Measurements from ENCODE around the gene HEPACAM. TPM values are rescaled to one million over a fixed set of nuclear protein-coding genes. Genes with fewer than 3 reads are reported as not detected.

Gene HEPACAM
- total RNA-seq, 2 donors from 2014 or later, result not detected

DNA sequence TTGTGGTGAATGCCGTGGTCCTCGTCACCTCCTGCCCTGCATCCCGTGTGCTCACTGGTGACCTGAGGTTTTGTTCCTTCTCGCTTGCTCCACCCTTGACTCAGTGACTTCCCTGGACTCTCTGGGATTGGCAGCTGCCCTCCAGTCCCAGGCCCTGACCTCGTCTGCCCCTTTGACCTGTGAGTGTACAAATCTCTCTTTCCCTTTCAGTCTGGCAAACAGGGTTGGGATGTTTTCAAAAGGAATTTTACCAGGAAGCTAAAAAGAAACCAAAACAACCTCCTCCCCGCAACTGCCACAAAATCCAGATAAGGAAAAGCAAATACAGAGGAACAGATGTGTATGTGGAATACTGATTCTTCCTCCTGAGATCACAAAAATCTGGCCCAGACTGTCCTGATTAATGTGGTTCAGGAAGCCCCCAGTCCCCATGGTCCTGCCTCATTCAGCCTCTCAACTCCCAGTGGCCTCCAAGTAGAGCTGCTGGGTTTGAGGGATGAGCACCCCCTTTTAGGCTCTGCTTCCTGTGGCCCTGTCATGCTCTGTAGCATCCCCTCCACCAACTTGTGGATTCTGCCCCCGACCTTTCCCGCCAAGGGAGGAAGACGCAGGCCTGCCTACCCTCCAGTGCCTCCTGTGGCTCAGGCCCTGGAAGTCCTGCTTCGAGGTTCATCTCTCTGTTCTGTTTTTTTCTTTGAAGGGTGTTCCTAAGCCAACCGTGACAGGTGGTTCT lies 53.3 kb downstream of the HEPACAM start:
- H3K4me3 Mint-ChIP-seq, result no peak overlapping the region
- ATAC-seq (replicated peaks in 1 of 2), result no peak
- H3K9me3 Mint-ChIP-seq, result no peaks in the 10 kb centered on the region
- peaks cover 7% of the 10 kb centered on the region for H3K4me1 Mint-ChIP-seq (ENCODE audit: low read depth)
- H3K27me3 Mint-ChIP-seq (ENCODE audit: low read depth), result no peaks in the 10 kb centered on the region
- no peaks in the 10 kb centered on the region for H3K36me3 Mint-ChIP-seq (ENCODE audit: insufficient read depth in 2 of 2)
- DNase-seq, result no peak
- no peak overlapping the region for H3K27ac Mint-ChIP-seq

DNA sequence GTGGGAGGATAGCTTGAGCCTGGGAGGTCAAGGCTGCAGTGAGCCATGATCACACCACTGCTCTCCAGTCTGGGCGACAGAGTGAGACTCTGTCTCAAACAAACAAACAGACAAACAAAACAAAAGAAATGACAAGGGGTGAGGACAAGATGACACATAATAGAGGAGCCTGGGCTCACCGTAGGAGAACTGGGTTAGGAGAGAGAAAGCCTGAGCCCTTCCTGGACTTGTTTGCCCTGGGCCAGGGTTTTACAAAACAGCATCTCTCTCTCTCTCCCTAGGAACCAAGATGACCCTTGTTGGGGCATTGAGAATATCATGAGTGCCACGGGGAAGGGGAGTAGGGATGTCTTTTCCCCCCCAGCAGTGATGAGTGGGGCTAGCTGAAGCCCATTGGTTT lies 54.9 kb downstream of the HEPACAM start:
- Mint-ChIP-seq H3K27ac (no peak overlapping the region), H3K9me3 (no peaks in the 10 kb centered on the region), H3K4me1 (ENCODE audit: low read depth) (peaks cover 15% of the 10 kb centered on the region), H3K36me3 (ENCODE audit: insufficient read depth in 2 of 2) (no peaks in the 10 kb centered on the region), H3K27me3 (ENCODE audit: low read depth) (no peaks in the 10 kb centered on the region), H3K4me3 (no peak overlapping the region)
- DNase-seq (no peak), ATAC-seq (replicated peaks in 1 of 2) (no peak)

GRCh38 chr11:124880290-124880611 lies 55.6 kb downstream of the HEPACAM start:
- Mint-ChIP-seq H3K4me1 (ENCODE audit: low read depth) (peaks cover 19% of the 10 kb centered on the region), H3K9me3 (no peaks in the 10 kb centered on the region), H3K36me3 (ENCODE audit: insufficient read depth in 2 of 2) (no peaks in the 10 kb centered on the region), H3K4me3 (no peak overlapping the region), H3K27me3 (ENCODE audit: low read depth) (peaks cover 6% of the 10 kb centered on the region), H3K27ac (no peak overlapping the region)
- no peak for DNase-seq
- ATAC-seq (replicated peaks in 1 of 2), result no peak

GRCh38 chr11:124879493-124880289 lies 56.2 kb downstream of the HEPACAM start:
- H3K36me3 Mint-ChIP-seq (ENCODE audit: insufficient read depth in 2 of 2), result no peaks in the 10 kb centered on the region
- no peak overlapping the region for H3K27ac Mint-ChIP-seq
- ATAC-seq (replicated peaks in 1 of 2) (no peak), DNase-seq (no peak)
- H3K4me1 Mint-ChIP-seq (ENCODE audit: low read depth), result peaks cover 19% of the 10 kb centered on the region
- no peaks in the 10 kb centered on the region for H3K9me3 Mint-ChIP-seq
- H3K4me3 Mint-ChIP-seq, result no peak overlapping the region
- H3K27me3 Mint-ChIP-seq (ENCODE audit: low read depth), result peaks cover 11% of the 10 kb centered on the region

DNA sequence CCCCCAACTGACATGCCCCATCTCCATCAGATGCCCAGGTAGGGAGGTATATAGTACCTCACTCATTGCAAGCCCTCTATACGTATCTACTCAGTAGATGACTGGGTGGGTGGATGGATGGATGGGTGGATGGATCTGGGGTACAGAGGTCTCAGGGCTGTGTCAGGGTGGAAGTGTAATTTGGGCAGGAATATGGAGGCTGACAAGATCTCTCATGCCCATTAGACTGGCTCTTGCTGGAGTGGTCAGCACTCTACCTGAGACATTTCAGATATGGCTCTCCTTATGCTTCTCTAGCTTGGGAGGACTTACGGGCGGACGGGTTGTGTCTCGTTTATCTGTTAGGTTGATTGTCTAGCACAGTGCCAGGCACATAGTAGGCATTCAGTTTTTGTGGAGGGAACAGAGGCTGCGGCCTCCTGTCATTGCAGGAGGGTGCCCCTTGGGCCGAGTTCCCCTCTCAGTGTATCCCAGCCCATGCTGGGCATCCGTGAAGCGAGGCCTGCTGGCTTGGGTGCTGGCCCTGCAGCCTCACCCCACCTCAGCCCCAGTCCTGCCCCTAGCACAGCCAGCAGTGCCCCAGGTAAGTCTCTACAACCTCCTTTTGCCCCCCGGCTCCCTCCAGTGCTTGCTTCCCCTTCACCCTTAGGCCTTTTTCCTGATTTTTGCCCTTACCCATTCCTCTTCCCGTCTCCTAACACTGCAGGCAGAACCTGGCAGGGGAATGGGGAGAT lies 56.9 kb downstream of the HEPACAM start:
- H3K4me3 Mint-ChIP-seq, result no peak overlapping the region
- no peak overlapping the region for H3K27ac Mint-ChIP-seq
- no peaks in the 10 kb centered on the region for H3K36me3 Mint-ChIP-seq (ENCODE audit: insufficient read depth in 2 of 2)
- H3K4me1 Mint-ChIP-seq (ENCODE audit: low read depth), result peaks cover 19% of the 10 kb centered on the region
- DNase-seq (no peak), ATAC-seq (replicated peaks in 1 of 2) (no peak)
- H3K27me3 Mint-ChIP-seq (ENCODE audit: low read depth), result peaks cover 18% of the 10 kb centered on the region
- H3K9me3 Mint-ChIP-seq, result no peaks in the 10 kb centered on the region

DNA sequence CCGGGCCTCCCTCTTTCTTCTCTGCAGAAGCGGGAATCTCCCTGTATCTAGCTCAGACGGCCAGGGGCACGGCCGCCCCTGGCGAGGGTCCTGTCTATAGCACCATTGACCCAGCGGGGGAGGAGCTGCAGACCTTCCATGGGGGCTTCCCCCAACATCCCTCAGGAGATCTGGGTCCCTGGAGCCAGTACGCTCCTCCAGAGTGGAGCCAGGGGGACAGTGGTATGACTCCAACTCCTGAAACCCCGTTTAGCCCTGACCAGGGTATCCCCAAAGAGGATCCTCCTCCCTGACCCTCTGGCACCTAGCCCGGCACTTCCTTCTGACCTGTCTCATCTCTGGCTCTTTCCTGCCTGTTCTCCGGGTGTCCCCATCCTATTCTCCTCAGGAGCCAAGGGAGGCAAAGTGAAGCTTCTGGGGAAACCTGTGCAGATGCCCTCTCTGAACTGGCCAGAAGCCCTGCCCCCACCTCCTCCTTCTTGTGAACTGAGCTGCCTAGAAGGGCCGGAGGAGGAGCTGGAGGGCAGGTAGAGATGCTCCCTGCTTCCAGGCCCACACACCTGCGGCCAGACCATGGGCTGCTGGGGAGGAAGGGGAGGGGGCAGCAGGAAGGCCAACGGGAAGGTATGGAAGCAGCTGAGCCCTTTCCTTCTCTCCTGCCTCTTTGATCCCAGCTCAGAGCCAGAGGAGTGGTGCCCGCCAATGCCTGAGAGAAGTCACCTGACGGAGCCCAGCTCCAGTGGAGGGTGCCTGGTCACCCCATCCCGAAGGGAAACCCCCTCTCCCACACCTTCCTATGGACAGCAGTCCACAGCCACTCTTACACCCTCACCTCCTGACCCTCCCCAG lies 57.7 kb downstream of the HEPACAM start:
- H3K9me3 Mint-ChIP-seq, result no peaks in the 10 kb centered on the region
- H3K27ac Mint-ChIP-seq, result no peak overlapping the region
- no peaks in the 10 kb centered on the region for H3K36me3 Mint-ChIP-seq (ENCODE audit: insufficient read depth in 2 of 2)
- no peak for ATAC-seq (replicated peaks in 1 of 2)
- DNase-seq, result no peak
- H3K4me3 Mint-ChIP-seq, result peak overlapping the region; percentile 84 to 87
- H3K4me1 Mint-ChIP-seq (ENCODE audit: low read depth), result peaks cover 19% of the 10 kb centered on the region
- H3K27me3 Mint-ChIP-seq (ENCODE audit: low read depth), result peaks cover 26% of the 10 kb centered on the region

DNA sequence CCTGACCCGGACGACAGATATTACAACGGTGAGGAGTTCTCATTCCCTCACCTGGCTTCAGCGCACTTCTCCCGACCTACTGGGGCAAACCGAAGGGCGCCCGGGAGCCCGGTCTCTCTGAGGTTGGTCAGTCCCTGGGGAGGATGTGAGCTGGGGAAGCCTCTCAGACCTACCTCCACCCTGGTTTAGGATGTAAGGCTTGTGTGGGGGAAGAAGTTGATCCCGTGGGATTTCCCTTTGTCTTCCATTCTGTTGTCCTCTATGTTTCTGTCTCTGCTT lies 58.3 kb downstream of the HEPACAM start:
- H3K4me1 Mint-ChIP-seq (ENCODE audit: low read depth), result peaks cover 19% of the 10 kb centered on the region
- no peak for DNase-seq
- peaks cover 32% of the 10 kb centered on the region for H3K27me3 Mint-ChIP-seq (ENCODE audit: low read depth)
- H3K27ac Mint-ChIP-seq, result no peak overlapping the region
- ATAC-seq (replicated peaks in 1 of 2), result no peak
- no peaks in the 10 kb centered on the region for H3K36me3 Mint-ChIP-seq (ENCODE audit: insufficient read depth in 2 of 2)
- peak overlapping the region; percentile 84 to 87 for H3K4me3 Mint-ChIP-seq
- no peaks in the 10 kb centered on the region for H3K9me3 Mint-ChIP-seq

- DNase-seq (no peak), ATAC-seq (replicated peaks in 1 of 2) (no peak)
- peak overlapping the region; percentile 45 for H3K27ac Mint-ChIP-seq
- H3K4me3 Mint-ChIP-seq, result peak overlapping the region; percentile 84 to 87
- H3K4me1 Mint-ChIP-seq (ENCODE audit: low read depth), result peaks cover 19% of the 10 kb centered on the region
- peaks cover 37% of the 10 kb centered on the region for H3K27me3 Mint-ChIP-seq (ENCODE audit: low read depth)
- H3K36me3 Mint-ChIP-seq (ENCODE audit: insufficient read depth in 2 of 2), result no peaks in the 10 kb centered on the region
- H3K9me3 Mint-ChIP-seq, result no peaks in the 10 kb centered on the region
Measured at GRCh38 chr11:124876818-124877630, 58.8 kb downstream of the HEPACAM start.

DNA sequence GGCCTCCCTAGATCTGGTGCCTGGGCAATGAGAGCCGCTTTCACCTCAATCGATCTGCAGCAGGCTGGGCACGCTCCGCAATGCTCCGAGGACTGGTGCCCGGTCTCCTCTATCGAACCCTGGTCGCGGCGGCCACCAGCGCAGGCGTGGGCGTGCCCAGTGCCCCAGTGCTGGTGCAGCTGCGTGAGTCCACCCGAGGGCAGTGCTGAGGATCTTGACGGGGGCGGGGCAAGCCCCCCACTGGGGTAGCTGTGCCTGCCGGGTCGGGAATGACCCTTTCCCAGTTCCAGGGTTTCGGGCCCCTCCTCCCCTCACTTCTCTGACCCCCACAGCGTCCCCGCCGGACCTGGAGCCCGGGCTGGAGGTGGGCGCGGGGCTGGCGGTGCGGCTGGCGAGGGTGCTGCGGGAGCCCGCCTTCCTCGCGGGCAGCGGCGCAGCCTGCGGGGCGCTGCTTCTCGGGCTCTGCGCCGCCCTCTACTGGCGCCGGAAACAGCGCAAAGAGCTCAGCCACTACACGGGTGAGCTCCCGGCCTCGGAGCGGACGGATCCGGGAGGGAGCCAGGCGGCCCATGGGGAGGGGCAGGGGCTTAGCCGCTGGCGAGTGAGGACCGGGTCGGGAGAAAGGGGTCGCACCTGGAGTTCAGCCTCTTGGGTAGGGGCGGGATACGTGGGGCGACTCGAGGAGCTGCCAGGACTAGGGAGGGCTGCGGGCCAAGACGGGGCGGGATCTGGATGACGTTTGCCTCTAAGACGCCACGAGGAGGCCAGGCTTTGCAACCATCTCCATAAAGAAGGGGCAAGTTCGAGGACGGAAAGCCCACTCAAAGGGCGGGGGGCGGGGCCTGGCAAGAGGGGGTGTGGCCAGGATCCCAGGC lies 59.7 kb downstream of the HEPACAM start:
- peaks cover 45% of the 10 kb centered on the region for H3K27me3 Mint-ChIP-seq (ENCODE audit: low read depth)
- H3K27ac Mint-ChIP-seq, result no peak overlapping the region
- peak; percentile 83 to 84 for DNase-seq
- H3K9me3 Mint-ChIP-seq, result no peaks in the 10 kb centered on the region
- peak; percentile 94 to 96 for ATAC-seq (replicated peaks in 1 of 2)
- H3K4me3 Mint-ChIP-seq, result peak overlapping the region; percentile 84 to 87
- peaks cover 19% of the 10 kb centered on the region for H3K4me1 Mint-ChIP-seq (ENCODE audit: low read depth)
- no peaks in the 10 kb centered on the region for H3K36me3 Mint-ChIP-seq (ENCODE audit: insufficient read depth in 2 of 2)

- Mint-ChIP-seq H3K27ac (no peak overlapping the region), H3K9me3 (no peaks in the 10 kb centered on the region), H3K4me3 (peak overlapping the region; percentile 84 to 87), H3K27me3 (ENCODE audit: low read depth) (peaks cover 52% of the 10 kb centered on the region), H3K4me1 (ENCODE audit: low read depth) (peaks cover 19% of the 10 kb centered on the region), H3K36me3 (ENCODE audit: insufficient read depth in 2 of 2) (no peaks in the 10 kb centered on the region)
- DNase-seq, result no peak
- ATAC-seq (replicated peaks in 1 of 2), result no peak
Measured at GRCh38 chr11:124875401-124875800, 60.4 kb downstream of the HEPACAM start.

- Mint-ChIP-seq H3K4me3 (peak overlapping the region; percentile 25 to 84), H3K9me3 (no peaks in the 10 kb centered on the region), H3K4me1 (ENCODE audit: low read depth) (peaks cover 19% of the 10 kb centered on the region), H3K36me3 (ENCODE audit: insufficient read depth in 2 of 2) (no peaks in the 10 kb centered on the region), H3K27me3 (ENCODE audit: low read depth) (peaks cover 59% of the 10 kb centered on the region), H3K27ac (no peak overlapping the region)
- no peak for DNase-seq
- no peak for ATAC-seq (replicated peaks in 1 of 2)
Measured at GRCh38 chr11:124874571-124875255, 61.1 kb downstream of the HEPACAM start.
